GM13977 (cell line): Measurements from ENCODE around the gene CCDC39.

Experiments
- DNase-seq: peaks from one replicate; pipeline ENCODE4 v3.0.0; 2012; ENCODE audit warnings: low spot score
- CTCF ChIP-seq: IDR thresholded peaks from 2 replicates; pipeline ENCODE4 v1.5.1; 2012; ENCODE audit warnings: mild to moderate bottlenecking, control low read depth; ENCODE audit not compliant: insufficient read depth; ENCODE audit errors: extremely low read depth, missing control alignments
- in situ Hi-C: fragments of 300-500 bp; cut with MboI; formaldehyde crosslinking; loops from one replicate; pipeline ENCODE4 v1.12.0; 2022; ENCODE audit warnings: low sequenced_read_pairs, low pct_unique_long_range_greater_than_20kb, mixed read lengths, inconsistent platforms; ENCODE audit not compliant: unreplicated experiment

CCDC39 gene

GRCh38 chr3:180698760-180699270 lies 19.5 kb upstream of the CCDC39 start:
- no peak for TF ChIP-seq CTCF
- no peak for DNase-seq
- in situ Hi-C loops = no loop called here

- TF ChIP-seq CTCF = no peak
- DNase-seq = no peak
- in situ Hi-C loops = no loop called here
Observed at GRCh38 chr3:180694321-180694720, 15.0 kb upstream of the CCDC39 start.

- in situ Hi-C loops = no loop called here
- TF ChIP-seq CTCF = no peak
- DNase-seq = no peak
Observed at GRCh38 chr3:180693656-180694055, 14.4 kb upstream of the CCDC39 start.

GRCh38 chr3:180690061-180690460 lies 10.8 kb upstream of the CCDC39 start:
- in situ Hi-C loops = no loop called here
- no peak for TF ChIP-seq CTCF
- no peak for DNase-seq

- TF ChIP-seq CTCF = no peak
- in situ Hi-C loops = no loop called here
- DNase-seq = no peak
Observed at GRCh38 chr3:180684807-180685206, 5.5 kb upstream of the CCDC39 start.

GRCh38 chr3:180683816-180684215 lies 4.5 kb upstream of the CCDC39 start:
- in situ Hi-C loops = no loop called here
- DNase-seq = no peak
- TF ChIP-seq CTCF = no peak

- TF ChIP-seq CTCF = peak; percentile 66
- in situ Hi-C loops = no loop called here
- peak; percentile 25 for DNase-seq
Observed at GRCh38 chr3:180680097-180680430, 775 bp upstream of the CCDC39 start.
